PC-3 (cell line): ENCODE data around the gene TMEM215. TPM values are rescaled to one million over a fixed set of nuclear protein-coding genes. Genes with fewer than 3 reads are reported as not detected.

Experiments
- ATAC-seq: fragments of 200-7000 bp; cut with Tn5 transposase; 2 replicates; pipeline ENCODE4 v1.9.1; 2020; ENCODE audit warnings: mild to moderate bottlenecking, moderate library complexity
- BruUV-seq: library from RNA; stranded (reverse); fragments of 400-500 nt; replicated peaks from 2 replicates; lab custom pipeline; 2021; lab: Mats Ljungman, UMichigan
- CTCF ChIA-PET: fragments of 300-600 bp; sonication (Branson Sonifier 250); formaldehyde crosslinking; loops from one replicate; lab custom pipeline; 2022; ENCODE audit warnings: antibody characterized with exemption; lab: Charles Lee
- POLR2A ChIA-PET: fragments of 300-600 bp; sonication (Branson Sonifier 250); formaldehyde crosslinking; loops from one replicate; lab custom pipeline; 2022; ENCODE audit warnings: antibody characterized with exemption; ENCODE audit not compliant: unreplicated experiment; lab: Charles Lee
- DNase-seq: peaks from one replicate; pipeline ENCODE4 v3.0.0-alpha.2; 2015
- H2AFZ ChIP-seq: fragments of 300-600 bp; sonication (generic); 2 replicates; pipeline ENCODE4 v1.6.0; 2016; ENCODE audit warnings: antibody characterized with exemption, low read length
- H3F3A ChIP-seq: fragments of 300-600 bp; sonication (generic); one replicate; pipeline ENCODE4 v1.6.0; 2017; ENCODE audit warnings: antibody characterized with exemption, low read length, control low read depth, mild to moderate bottlenecking; ENCODE audit not compliant: unreplicated experiment
- H3K27ac ChIP-seq: fragments of 300-600 bp; sonication (generic); 2 replicates; pipeline ENCODE4 v1.5.1; 2016; ENCODE audit warnings: mild to moderate bottlenecking, low read length
- H3K27me3 ChIP-seq: fragments of 300-600 bp; sonication (generic); 2 replicates; pipeline ENCODE4 v1.6.1; 2016; ENCODE audit warnings: low read length, mixed read lengths
- H3K36me3 ChIP-seq: fragments of 300-600 bp; sonication (generic); 2 replicates; pipeline ENCODE4 v1.6.1; 2016; ENCODE audit warnings: low read depth, mixed run types, low read length, mixed read lengths
- H3K4me1 ChIP-seq: fragments of 300-600 bp; sonication (generic); 2 replicates; pipeline ENCODE4 v1.5.1; 2016; ENCODE audit warnings: low read length; ENCODE audit not compliant: insufficient read depth
- H3K4me2 ChIP-seq: fragments of 300-600 bp; sonication (generic); 2 replicates; pipeline ENCODE4 v1.6.0; 2016; ENCODE audit warnings: low read length
- H3K4me3 ChIP-seq: fragments of 300-600 bp; sonication (generic); 2 replicates; pipeline ENCODE4 v1.5.1; 2016; ENCODE audit warnings: mild to moderate bottlenecking, low read length, mixed read lengths
- H3K79me2 ChIP-seq: fragments of 300-600 bp; sonication (generic); 2 replicates; pipeline ENCODE4 v1.6.1; 2017; ENCODE audit warnings: low read length, mixed read lengths
- H3K9ac ChIP-seq: fragments of 300-600 bp; sonication (generic); 2 replicates; pipeline ENCODE4 v1.6.0; 2016; ENCODE audit warnings: mild to moderate bottlenecking, low read length
- H3K9me2 ChIP-seq: fragments of 300-600 bp; sonication (generic); replicated peaks from 2 replicates; pipeline ENCODE4 v1.6.1; 2016; ENCODE audit warnings: mixed run types, low read length, mixed read lengths
- H3K9me3 ChIP-seq: fragments of 300-600 bp; sonication (generic); 2 replicates; pipeline ENCODE4 v1.6.1; 2016; ENCODE audit warnings: low read length, mixed read lengths
- H4K20me1 ChIP-seq: fragments of 300-600 bp; sonication (generic); 2 replicates; pipeline ENCODE4 v1.6.1; 2016; ENCODE audit warnings: low read length, mixed read lengths
- CTCF ChIP-seq: fragments of 300-600 bp; sonication (generic); conservative IDR thresholded peaks from 2 replicates; pipeline ENCODE4 v1.5.1; 2017; ENCODE audit warnings: antibody characterized with exemption, low read depth, mild to moderate bottlenecking, low read length
- EZH2 ChIP-seq: fragments of 300-600 bp; sonication (generic); IDR thresholded peaks from one replicate; pipeline ENCODE4 v1.6.1; 2017; ENCODE audit warnings: antibody characterized with exemption, mild to moderate bottlenecking, low read length; ENCODE audit not compliant: unreplicated experiment
- EZH2phosphoT487 ChIP-seq: fragments of 300-600 bp; sonication (generic); IDR thresholded peaks from 2 replicates; pipeline ENCODE4 v1.6.1; 2018; ENCODE audit warnings: mild to moderate bottlenecking, antibody characterized with exemption, low read length, borderline replicate concordance
- intact Hi-C: fragments of 100-400 bp; cut with micrococcal nuclease; formaldehyde crosslinking; loops from 2 replicates; pipeline ENCODE4 v1.9.0; 2023
- total RNA-seq: library from RNA; depleted of rRNA; stranded (reverse); fragments of >200 nt; gene quantifications from 2 replicates; pipeline ENCODE4 v1.2.3, GENCODE V29; 2014

The TMEM215 gene
- total RNA-seq, 1 experiment from 2014 or later = not detected

GRCh38 chr9:32801530-32801929, 18.2 kb downstream of the TMEM215 start:
- H3K79me2 ChIP-seq = no peaks in the 10 kb centered on the region
- BruUV-seq = no TSS peak
- no peak overlapping the region for H2AFZ ChIP-seq
- intact Hi-C loops = no loop called here
- H3F3A ChIP-seq = no peaks in the 10 kb centered on the region
- ATAC-seq (no peak), DNase-seq (no peak)
- H3K4me1 ChIP-seq = no peaks in the 10 kb centered on the region
- H3K36me3 ChIP-seq = no peaks in the 10 kb centered on the region
- H3K9me2 ChIP-seq = no peaks in the 10 kb centered on the region
- peaks cover 13% of the 10 kb centered on the region; the same call in 1 of the 2 replicates for H3K27me3 ChIP-seq
- H4K20me1 ChIP-seq = no peaks in the 10 kb centered on the region
- H3K4me3 ChIP-seq = no peak overlapping the region
- ChIA-PET CTCF (no interaction called here), POLR2A (no interaction called here)
- TF ChIP-seq CTCF (no peak), EZH2 (no peak), EZH2phosphoT487 (no peak)
- no peak overlapping the region for H3K4me2 ChIP-seq
- H3K9ac ChIP-seq = no peak overlapping the region
- no peak overlapping the region for H3K27ac ChIP-seq
- no peaks in the 10 kb centered on the region for H3K9me3 ChIP-seq

GRCh38 chr9:32807217-32807616, 23.9 kb downstream of the TMEM215 start:
- H3K4me2 ChIP-seq = no peak overlapping the region

More at GRCh38 chr9:32807217-32807616, 23.9 kb downstream of the TMEM215 start:
- DNase-seq = no peak
- Histone ChIP-seq H3K4me3 (no peak overlapping the region), H3F3A (no peaks in the 10 kb centered on the region), H3K36me3 (no peaks in the 10 kb centered on the region), H4K20me1 (no peaks in the 10 kb centered on the region), H2AFZ (no peak overlapping the region), H3K27ac (no peak overlapping the region), H3K4me1 (no peaks in the 10 kb centered on the region), H3K27me3 (peaks cover 7% of the 10 kb centered on the region; the same call in 1 of the 2 replicates), H3K9ac (no peak overlapping the region), H3K9me2 (no peaks in the 10 kb centered on the region), H3K79me2 (no peaks in the 10 kb centered on the region), H3K9me3 (no peaks in the 10 kb centered on the region)
- intact Hi-C loops = no loop called here
- ChIA-PET CTCF (no interaction called here), POLR2A (no interaction called here)
- BruUV-seq = no TSS peak
- no peak for ATAC-seq
- TF ChIP-seq EZH2 (no peak), CTCF (no peak), EZH2phosphoT487 (no peak)
